ENCODE data around the gene IFRD2. TPM values are rescaled to one million over a fixed set of nuclear protein-coding genes. Genes with fewer than 3 reads are reported as not detected.

Gene IFRD2
- total and polyA plus RNA-seq, 5 donors from 2014 or later: 39.9 to 51.9 (median 41.3) TPM

DNA sequence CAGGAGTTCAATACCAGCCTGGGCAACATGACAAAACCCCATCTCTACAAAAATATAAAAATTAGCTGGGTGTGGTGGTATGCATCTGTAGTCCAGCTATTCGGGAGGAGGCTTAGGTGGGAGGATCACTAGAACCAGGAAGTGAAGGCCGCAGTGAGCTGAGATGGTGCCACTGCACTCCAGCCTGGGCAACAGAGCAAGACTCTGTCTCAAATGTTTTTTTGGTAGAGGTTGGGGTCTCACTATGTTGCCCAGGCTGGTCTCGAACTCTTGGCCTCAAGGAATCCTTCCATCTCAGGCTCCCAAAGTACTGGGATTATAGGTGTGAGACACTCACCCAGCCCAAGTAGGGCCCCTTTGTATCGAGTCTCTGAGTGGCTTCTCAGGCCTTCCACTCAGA is 1.9 kb upstream of the IFRD2 start:
- ATAC-seq (ENCODE audit: low read depth in 2 of 2) (no peak), DNase-seq (no peak)
- Mint-ChIP-seq H3K4me3 (peak overlapping the region in 2 of 4 donors; percentile 4 to 89), H3K4me1 (peaks cover 0 to 41% (median 19%) of the 10 kb centered on the region in 4 donors), H3K27ac (no peak overlapping the region), H3K9me3 (no peaks in the 10 kb centered on the region), H3K36me3 (no peaks in the 10 kb centered on the region), H3K27me3 (no peaks in the 10 kb centered on the region)
- H3K9me3 ChIP-seq (ENCODE audit: control insufficient read depth in 2 of 2, low read length in 2 of 2): no peaks in the 10 kb centered on the region
- H3K27ac ChIP-seq (ENCODE audit: insufficient read depth, low read length, poor library complexity, severe bottlenecking): no peak overlapping the region
- no peak overlapping the region for H3K4me3 ChIP-seq (ENCODE audit: low read depth, low read length)
- peaks cover 14% of the 10 kb centered on the region for H3K36me3 ChIP-seq (ENCODE audit: control insufficient read depth, insufficient read depth, low read length)
- peaks cover 29% of the 10 kb centered on the region for H3K4me1 ChIP-seq (ENCODE audit: control insufficient read depth, insufficient read depth, low read length, poor library complexity, severe bottlenecking)
- H3K27me3 ChIP-seq (ENCODE audit: control insufficient read depth, insufficient read depth, low read length): no peaks in the 10 kb centered on the region

GRCh38 chr3:50293079-50293801 is 1.0 kb upstream of the IFRD2 start:
- H3K27ac Mint-ChIP-seq: peak overlapping the region in 2 of 3 donors; percentile 97 to 99
- ATAC-seq (ENCODE audit: low read depth in 2 of 2): no peak
- peak overlapping the region; percentile 82 to 92 (median 90) for H3K4me3 Mint-ChIP-seq
- H3K4me1 Mint-ChIP-seq: peaks cover 0 to 34% (median 16%) of the 10 kb centered on the region in 4 donors
- Histone ChIP-seq H3K27me3 (ENCODE audit: control insufficient read depth, insufficient read depth, low read length) (no peaks in the 10 kb centered on the region), H3K27ac (ENCODE audit: insufficient read depth, low read length, poor library complexity, severe bottlenecking) (peak overlapping the region; percentile 80), H3K9me3 (ENCODE audit: control insufficient read depth in 2 of 2, low read length in 2 of 2) (no peaks in the 10 kb centered on the region), H3K36me3 (ENCODE audit: control insufficient read depth, insufficient read depth, low read length) (peaks cover 22% of the 10 kb centered on the region), H3K4me3 (ENCODE audit: low read depth, low read length) (peak overlapping the region; percentile 70), H3K4me1 (ENCODE audit: control insufficient read depth, insufficient read depth, low read length, poor library complexity, severe bottlenecking) (peaks cover 21% of the 10 kb centered on the region)
- H3K36me3 Mint-ChIP-seq: peaks cover under 1% of the 10 kb centered on the region
- H3K9me3 Mint-ChIP-seq: no peaks in the 10 kb centered on the region
- H3K27me3 Mint-ChIP-seq: no peaks in the 10 kb centered on the region
- DNase-seq: no peak

DNA sequence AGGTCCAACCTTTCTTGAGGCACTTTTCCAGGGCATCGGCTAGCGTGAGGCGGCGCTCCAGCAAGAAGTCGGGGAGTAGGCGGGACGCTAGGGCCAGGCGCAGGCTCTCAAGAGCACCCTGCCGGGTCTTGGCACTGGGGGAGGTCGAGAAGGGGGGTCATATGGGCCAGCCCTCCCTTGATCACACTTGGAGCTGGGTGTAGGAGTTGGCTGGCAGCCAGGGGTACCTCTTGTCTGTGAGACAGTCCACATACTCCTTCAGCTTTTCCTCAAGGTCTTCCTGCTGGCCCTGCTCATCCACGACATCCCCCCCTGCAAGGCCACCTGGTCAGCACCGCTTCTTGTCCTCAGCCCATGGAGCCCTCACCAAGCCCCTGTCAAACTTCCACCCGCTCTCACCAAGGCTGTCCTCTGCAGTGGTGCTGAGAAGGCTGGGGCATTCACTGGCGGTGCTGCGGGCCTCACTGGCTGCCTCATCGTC is 2.0 kb downstream of the IFRD2 start:
- Histone ChIP-seq H3K9me3 (ENCODE audit: control insufficient read depth in 2 of 2, low read length in 2 of 2) (no peaks in the 10 kb centered on the region), H3K27ac (ENCODE audit: insufficient read depth, low read length, poor library complexity, severe bottlenecking) (no peak overlapping the region), H3K27me3 (ENCODE audit: control insufficient read depth, insufficient read depth, low read length) (no peaks in the 10 kb centered on the region), H3K4me1 (ENCODE audit: control insufficient read depth, insufficient read depth, low read length, poor library complexity, severe bottlenecking) (peaks cover 15% of the 10 kb centered on the region), H3K36me3 (ENCODE audit: control insufficient read depth, insufficient read depth, low read length) (peaks cover 34% of the 10 kb centered on the region), H3K4me3 (ENCODE audit: low read depth, low read length) (no peak overlapping the region)
- Mint-ChIP-seq H3K4me3 (peak overlapping the region; percentile 44 to 62 (median 60)), H3K36me3 (peaks cover 4% of the 10 kb centered on the region), H3K9me3 (no peaks in the 10 kb centered on the region), H3K27me3 (no peaks in the 10 kb centered on the region), H3K4me1 (peaks cover 0 to 21% (median 12%) of the 10 kb centered on the region in 4 donors), H3K27ac (no peak overlapping the region)
- DNase-seq (no peak), ATAC-seq (ENCODE audit: low read depth in 2 of 2) (no peak)

GRCh38 chr3:50289130-50289529 is 3.1 kb downstream of the IFRD2 start:
- H3K27ac Mint-ChIP-seq: no peak overlapping the region
- no peaks in the 10 kb centered on the region for H3K27me3 Mint-ChIP-seq
- Histone ChIP-seq H3K36me3 (ENCODE audit: control insufficient read depth, insufficient read depth, low read length) (peaks cover 34% of the 10 kb centered on the region), H3K27ac (ENCODE audit: insufficient read depth, low read length, poor library complexity, severe bottlenecking) (no peak overlapping the region), H3K4me1 (ENCODE audit: control insufficient read depth, insufficient read depth, low read length, poor library complexity, severe bottlenecking) (peaks cover 15% of the 10 kb centered on the region), H3K4me3 (ENCODE audit: low read depth, low read length) (no peak overlapping the region), H3K9me3 (ENCODE audit: control insufficient read depth in 2 of 2, low read length in 2 of 2) (no peaks in the 10 kb centered on the region), H3K27me3 (ENCODE audit: control insufficient read depth, insufficient read depth, low read length) (no peaks in the 10 kb centered on the region)
- DNase-seq: no peak
- no peaks in the 10 kb centered on the region for H3K9me3 Mint-ChIP-seq
- H3K4me1 Mint-ChIP-seq: peaks cover 0 to 21% (median 12%) of the 10 kb centered on the region in 4 donors
- H3K4me3 Mint-ChIP-seq: peak overlapping the region in 2 of 4 donors; percentile 21 to 62
- no peak for ATAC-seq (ENCODE audit: low read depth in 2 of 2)
- H3K36me3 Mint-ChIP-seq: peaks cover 4% of the 10 kb centered on the region

DNA sequence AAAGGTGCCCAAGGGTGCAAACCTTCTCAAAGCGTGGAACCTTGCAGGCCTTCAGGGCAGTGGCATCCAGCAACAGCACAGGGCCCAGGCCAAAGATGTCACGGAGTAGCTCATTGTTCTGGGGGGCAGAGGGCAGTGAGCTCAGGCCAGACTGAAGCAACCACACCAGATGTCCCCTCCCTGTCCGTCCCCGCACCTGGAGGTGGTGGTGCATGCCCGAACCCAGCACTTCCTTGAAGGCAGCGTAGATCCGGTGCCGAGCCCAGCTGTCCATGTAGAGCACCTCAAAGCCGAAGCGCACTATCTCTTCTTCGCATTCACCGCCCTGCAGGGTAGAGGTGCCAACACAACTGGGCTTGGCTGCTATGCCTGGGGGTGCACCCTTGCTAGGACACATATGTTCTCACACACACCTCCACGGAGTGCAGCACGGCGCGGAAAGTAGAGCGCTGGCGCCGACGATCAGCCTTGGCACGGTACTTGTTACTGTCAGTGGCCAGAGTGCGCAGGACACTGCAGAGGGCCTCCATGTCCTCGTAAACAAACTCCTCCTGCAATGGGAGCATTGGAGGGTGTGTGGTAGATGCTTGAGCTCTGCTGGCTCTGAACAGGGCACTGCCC is 3.7 kb downstream of the IFRD2 start:
- Histone ChIP-seq H3K4me1 (ENCODE audit: control insufficient read depth, insufficient read depth, low read length, poor library complexity, severe bottlenecking) (peaks cover 15% of the 10 kb centered on the region), H3K4me3 (ENCODE audit: low read depth, low read length) (no peak overlapping the region), H3K27ac (ENCODE audit: insufficient read depth, low read length, poor library complexity, severe bottlenecking) (no peak overlapping the region), H3K9me3 (ENCODE audit: control insufficient read depth in 2 of 2, low read length in 2 of 2) (no peaks in the 10 kb centered on the region), H3K36me3 (ENCODE audit: control insufficient read depth, insufficient read depth, low read length) (peaks cover 34% of the 10 kb centered on the region), H3K27me3 (ENCODE audit: control insufficient read depth, insufficient read depth, low read length) (no peaks in the 10 kb centered on the region)
- no peaks in the 10 kb centered on the region for H3K9me3 Mint-ChIP-seq
- H3K36me3 Mint-ChIP-seq: peaks cover 4% of the 10 kb centered on the region
- H3K27ac Mint-ChIP-seq: no peak overlapping the region
- H3K27me3 Mint-ChIP-seq: no peaks in the 10 kb centered on the region
- H3K4me1 Mint-ChIP-seq: peaks cover 0 to 21% (median 10%) of the 10 kb centered on the region in 4 donors
- H3K4me3 Mint-ChIP-seq: peak overlapping the region in 1 of 4 donors; percentile 62
- ATAC-seq (ENCODE audit: low read depth in 2 of 2): no peak
- DNase-seq: no peak

DNA sequence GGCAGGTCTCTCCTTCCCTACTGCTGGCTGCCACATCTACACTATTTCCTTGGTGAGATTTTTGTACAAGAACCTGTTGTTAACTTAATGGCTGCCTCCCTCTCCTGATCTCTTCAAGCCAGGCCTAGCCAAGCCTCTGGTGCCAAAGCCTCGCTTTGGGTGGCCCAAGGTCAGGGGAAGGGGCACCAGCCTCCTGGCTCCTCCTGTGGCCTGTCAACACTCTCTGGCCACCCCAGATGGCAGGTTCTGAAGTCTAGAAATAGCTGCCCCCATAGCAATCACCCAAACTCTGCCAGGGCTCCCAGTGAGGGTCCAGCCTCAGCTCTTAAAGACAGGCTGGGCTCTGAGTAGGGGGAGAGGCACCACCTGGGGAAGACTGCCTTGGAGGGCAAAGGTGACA is 5.0 kb downstream of the IFRD2 start:
- peaks cover 4% of the 10 kb centered on the region for H3K36me3 Mint-ChIP-seq
- H3K9me3 Mint-ChIP-seq: no peaks in the 10 kb centered on the region
- H3K27me3 Mint-ChIP-seq: no peaks in the 10 kb centered on the region
- no peak overlapping the region for H3K4me3 ChIP-seq (ENCODE audit: low read depth, low read length)
- peaks cover 0 to 13% (median 3%) of the 10 kb centered on the region in 4 donors for H3K4me1 Mint-ChIP-seq
- H3K4me1 ChIP-seq (ENCODE audit: control insufficient read depth, insufficient read depth, low read length, poor library complexity, severe bottlenecking): peaks cover 9% of the 10 kb centered on the region
- no peak overlapping the region for H3K27ac ChIP-seq (ENCODE audit: insufficient read depth, low read length, poor library complexity, severe bottlenecking)
- DNase-seq: no peak
- no peak overlapping the region for H3K27ac Mint-ChIP-seq
- H3K9me3 ChIP-seq (ENCODE audit: control insufficient read depth in 2 of 2, low read length in 2 of 2): no peaks in the 10 kb centered on the region
- peak overlapping the region in 2 of 4 donors; percentile 25 to 81 for H3K4me3 Mint-ChIP-seq
- H3K36me3 ChIP-seq (ENCODE audit: control insufficient read depth, insufficient read depth, low read length): peaks cover 34% of the 10 kb centered on the region
- ATAC-seq (ENCODE audit: low read depth in 2 of 2): no peak
- H3K27me3 ChIP-seq (ENCODE audit: control insufficient read depth, insufficient read depth, low read length): no peaks in the 10 kb centered on the region

DNA sequence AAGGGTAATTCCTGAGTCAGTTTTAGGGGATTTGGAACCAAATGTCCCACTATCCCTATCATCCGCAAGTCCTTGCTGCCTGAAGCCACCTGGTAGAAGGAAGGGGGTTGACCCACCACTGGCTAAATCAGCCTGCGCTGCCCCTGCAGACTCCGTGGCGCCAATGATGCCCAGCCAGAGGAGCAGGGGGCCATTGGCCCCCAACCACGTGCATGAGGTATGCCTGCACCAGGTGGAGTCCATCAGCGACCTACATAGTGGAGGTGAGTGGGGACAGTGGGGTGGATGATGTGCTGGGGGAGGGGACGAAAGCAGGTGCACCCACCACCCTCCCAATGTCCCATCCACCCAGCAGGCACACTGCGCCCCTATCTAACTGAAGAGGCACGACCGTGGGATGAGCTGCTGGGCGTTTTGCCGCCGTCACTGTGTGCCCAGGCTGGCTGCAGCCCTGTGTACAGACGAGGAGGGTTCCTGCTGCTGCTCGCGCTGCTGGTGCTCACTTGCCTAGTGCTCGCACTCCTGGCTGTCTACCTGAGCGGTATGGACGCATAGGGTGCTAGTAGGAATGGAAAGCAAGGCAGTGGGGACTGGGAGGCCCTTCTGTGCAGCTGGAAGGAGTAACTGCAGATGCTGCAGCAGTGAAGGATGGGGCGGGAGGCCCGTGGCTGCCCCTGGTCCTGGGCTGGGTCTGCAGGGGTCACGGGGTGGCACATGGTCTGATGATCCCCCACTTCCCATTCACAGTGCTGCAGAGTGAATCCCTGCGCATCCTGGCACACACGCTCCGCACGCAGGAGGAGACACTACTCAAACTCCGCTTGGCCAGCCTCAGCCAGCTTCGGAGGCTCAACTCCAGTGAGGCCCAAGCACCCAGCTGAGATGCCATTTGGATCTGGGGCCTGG is 5.7 kb downstream of the IFRD2 start:
- no peak for ATAC-seq (ENCODE audit: low read depth in 2 of 2)

More for the DNA sequence above, 5.7 kb downstream of the IFRD2 start:
- Mint-ChIP-seq H3K27me3 (no peaks in the 10 kb centered on the region), H3K4me3 (no peak overlapping the region), H3K36me3 (peaks cover 4% of the 10 kb centered on the region), H3K27ac (no peak overlapping the region), H3K9me3 (no peaks in the 10 kb centered on the region), H3K4me1 (peaks cover 0 to 11% (median 2%) of the 10 kb centered on the region in 4 donors)
- Histone ChIP-seq H3K4me3 (ENCODE audit: low read depth, low read length) (no peak overlapping the region), H3K4me1 (ENCODE audit: control insufficient read depth, insufficient read depth, low read length, poor library complexity, severe bottlenecking) (peaks cover 5% of the 10 kb centered on the region), H3K36me3 (ENCODE audit: control insufficient read depth, insufficient read depth, low read length) (peaks cover 34% of the 10 kb centered on the region), H3K27ac (ENCODE audit: insufficient read depth, low read length, poor library complexity, severe bottlenecking) (no peak overlapping the region), H3K27me3 (ENCODE audit: control insufficient read depth, insufficient read depth, low read length) (no peaks in the 10 kb centered on the region), H3K9me3 (ENCODE audit: control insufficient read depth in 2 of 2, low read length in 2 of 2) (no peaks in the 10 kb centered on the region)
- DNase-seq: no peak

Measured in CD4-positive, CD25-positive, alpha-beta regulatory T cell (primary cell).